ENCODE measurements around the gene SLC2A8. TPM values are rescaled to one million over a fixed set of nuclear protein-coding genes. Genes with fewer than 3 reads are reported as not detected.

The SLC2A8 gene
- total RNA-seq (14.2 and 18.7 TPM in 2 replicates), polyA plus RNA-seq (6.9 and 8.3 TPM in 2 replicates), polyA minus RNA-seq (9.7 and 12.3 TPM in 2 replicates)
- total RNA-seq (2013): 4.7 TPM

- Histone ChIP-seq H2AFZ (ENCODE audit: insufficient read depth, low read depth, low read length, poor library complexity, severe bottlenecking) (peak within 1 kb of the TSS; percentile 91), H3K4me1 (ENCODE audit: control insufficient read depth in 2 of 2, insufficient read depth in 2 of 2, low read length in 2 of 2) (peaks cover 4 to 16% of the 10 kb centered on the region in 2 donors), H3K4me2 (replicated peaks; ENCODE audit: low read depth, low read length, poor library complexity, severe bottlenecking) (peak within 1 kb of the TSS; percentile 98), H3K27me3 (replicated peaks in 1 of 4; ENCODE audit: control extremely low read depth in 1 of 4, control insufficient read depth in 3 of 4, insufficient read depth in 4 of 4, low read length in 3 of 4) (peaks cover 0 to 7% (median 2%) of the 10 kb centered on the region in 4 experiments), H3K9me3 (ENCODE audit: control extremely low read depth in 1 of 3, control insufficient read depth in 2 of 3, insufficient read depth in 1 of 3, low read length in 2 of 3) (no peaks in the 10 kb centered on the region), H3K79me2 (ENCODE audit: control insufficient read depth, insufficient read depth, low read length) (peaks cover 8% of the 10 kb centered on the region), H3K36me3 (replicated peaks in 1 of 2; ENCODE audit: control extremely low read depth in 1 of 2, control insufficient read depth in 1 of 2, extremely low read depth in 1 of 2, insufficient read depth in 2 of 2, low read length in 1 of 2) (no peaks in the 10 kb centered on the region), H3K9ac (ENCODE audit: low read length) (peak within 1 kb of the TSS; percentile 84), H4K20me1 (ENCODE audit: control insufficient read depth, insufficient read depth, low read length, poor library complexity, severe bottlenecking) (no peaks in the 10 kb centered on the region), H3K27ac (ENCODE audit: low read length in 2 of 2) (peak within 1 kb of the TSS in 1 of 2 donors; percentile 74), H3K4me3 (ENCODE audit: control extremely low read depth in 1 of 5, extremely low read depth in 1 of 5, insufficient read depth in 1 of 5, low read depth in 2 of 5, low read length in 4 of 5) (peak within 1 kb of the TSS; percentile 26 to 77 (median 57))
- Mint-ChIP-seq H3K27me3 (no peaks in the 10 kb centered on the region), H3K4me1 (peaks cover 14% of the 10 kb centered on the region), H3K27ac (peak within 1 kb of the TSS; percentile 79), H3K4me3 (peak within 1 kb of the TSS; percentile 86), H3K9me3 (ENCODE audit: insufficient read depth) (no peaks in the 10 kb centered on the region)
- intact Hi-C loops (cut with micrococcal nuclease): loop anchor here (1.0 to 5.0 kb wide), 8 partner anchors 27 to 670 kb away; partner anchors contain the start of genes FPGS, LRSAM1, NAIF1 and PTRH1
- WGBS (ENCODE audit: insufficient coverage): under 1% methylated on average over 85 of the region's 87 CpGs
- DNase-seq (peak; percentile 100), ATAC-seq (ENCODE audit: low read depth) (peak; percentile 91)
- POLR2A ChIA-PET: interaction anchor here (0.6 to 1.6 kb wide), 7 partner anchors 8 to 731 kb away, joined by 3 to 21 read pairs (median 6); partner anchors contain the start of genes LRSAM1, RPL12 and ZNF79
- TF ChIP-seq CTCF (IDR thresholded peaks at IDR 0.05) (peak; percentile 34), EZH2 (IDR thresholded peaks at IDR 0.05; ENCODE audit: borderline replicate concordance, insufficient read depth, low read depth, low read length, poor library complexity, severe bottlenecking) (no peak)
- CTCF ChIA-PET: interaction anchor here (0.6 to 2.0 kb wide), 13 partner anchors 9 to 482 kb away, joined by 3 to 16 read pairs (median 5); partner anchors contain the start of genes LRSAM1, RALGPS1, RPL12 and TOR2A
Observed at GRCh38 chr9:127396808-127397645, at the start of gene SLC2A8. TSS of gene SLC2A8 (plus strand) at chr9:127397169. CDS start at chr9:127397231, 62 bp downstream.
